ENCODE data around the gene CEP170.

CEP170 gene

GRCh38 chr1:243251539-243251938 lies 3.5 kb downstream of the CEP170 start:
- TF ChIP-seq POLR2AphosphoS5 (IDR thresholded peaks at IDR 0.05; ENCODE audit: low read depth, low read length) = no peak
- no peak for TF ChIP-seq TAF1 (IDR thresholded peaks at IDR 0.05; ENCODE audit: borderline replicate concordance, low read depth, low read length)
- no peak for TF ChIP-seq POLR2A (IDR thresholded peaks at IDR 0.05; ENCODE audit: low read depth, low read length)
- no peak for FAIRE-seq
- no peak for DNase-seq (ENCODE audit: insufficient read length)

DNA sequence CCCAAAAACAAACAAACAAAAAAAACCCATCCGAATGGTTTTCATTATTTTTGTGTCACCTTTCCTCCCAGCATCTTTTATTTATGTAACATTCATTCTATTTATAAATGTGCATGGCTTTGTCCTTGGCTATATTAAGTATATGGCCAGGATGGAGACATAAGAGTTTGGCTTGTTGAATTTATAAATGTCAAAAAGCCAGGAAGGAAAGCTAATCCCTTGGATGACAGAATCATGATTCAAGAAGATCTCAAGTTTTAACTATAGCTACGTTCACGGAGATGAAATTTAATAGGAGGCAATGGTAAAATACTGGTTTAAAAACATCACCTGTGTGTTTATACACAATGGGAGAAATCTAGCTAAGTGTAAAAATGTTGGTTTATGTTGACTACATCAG lies 5.0 kb downstream of the CEP170 start:
- no peak for DNase-seq (ENCODE audit: insufficient read length)
- FAIRE-seq = no peak
- no peak for TF ChIP-seq TAF1 (IDR thresholded peaks at IDR 0.05; ENCODE audit: borderline replicate concordance, low read depth, low read length)

DNA sequence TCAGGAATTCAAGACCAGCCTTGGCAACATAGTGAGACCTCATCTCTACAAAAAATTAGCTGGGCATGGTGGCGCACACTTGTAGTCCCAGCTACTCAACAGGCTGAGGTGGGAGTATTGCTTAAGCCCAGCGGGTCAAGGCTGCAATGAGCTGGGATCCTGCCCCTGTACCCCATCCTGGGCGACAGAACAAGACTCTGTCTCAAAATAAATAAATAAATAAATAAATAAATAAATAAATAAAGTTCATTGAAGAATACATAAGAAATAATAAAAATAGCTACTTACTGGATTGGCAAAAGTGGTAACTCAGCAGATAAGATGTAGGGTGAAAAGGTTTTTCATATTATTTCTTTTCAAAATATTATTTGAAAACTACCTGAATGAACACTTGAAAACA lies 5.9 kb downstream of the CEP170 start:
- TF ChIP-seq TAF1 (IDR thresholded peaks at IDR 0.05; ENCODE audit: borderline replicate concordance, low read depth, low read length) = no peak
- no peak for TF ChIP-seq POLR2A (IDR thresholded peaks at IDR 0.05; ENCODE audit: low read depth, low read length)
- no peak for TF ChIP-seq POLR2AphosphoS5 (IDR thresholded peaks at IDR 0.05; ENCODE audit: low read depth, low read length)
- FAIRE-seq = no peak
- no peak for DNase-seq (ENCODE audit: insufficient read length)

DNA sequence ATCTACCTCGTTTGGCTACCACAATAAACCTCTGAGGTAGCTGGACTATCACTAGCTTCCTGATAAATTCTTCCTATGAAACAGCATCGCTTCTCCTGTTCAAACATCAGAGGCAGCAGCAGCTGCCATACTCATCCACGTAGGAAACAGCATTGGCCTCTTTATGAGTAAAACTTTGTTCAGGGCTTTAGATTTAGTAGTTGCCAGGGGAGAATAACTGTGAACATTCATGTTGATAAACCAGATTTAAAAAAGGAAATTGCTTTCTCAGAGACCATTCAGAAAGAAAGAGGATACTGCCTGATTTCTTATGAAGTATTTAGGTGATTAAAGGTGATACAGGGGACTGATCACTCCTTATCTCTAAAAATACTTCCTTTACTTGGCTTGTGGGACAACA lies 7.2 kb downstream of the CEP170 start:
- TF ChIP-seq POLR2AphosphoS5 (IDR thresholded peaks at IDR 0.05; ENCODE audit: low read depth, low read length) (no peak), POLR2A (IDR thresholded peaks at IDR 0.05; ENCODE audit: low read depth, low read length) (no peak), TAF1 (IDR thresholded peaks at IDR 0.05; ENCODE audit: borderline replicate concordance, low read depth, low read length) (no peak)
- FAIRE-seq = no peak
- DNase-seq (ENCODE audit: insufficient read length) = no peak

GRCh38 chr1:243246916-243247315 lies 8.2 kb downstream of the CEP170 start:
- TF ChIP-seq TAF1 (IDR thresholded peaks at IDR 0.05; ENCODE audit: borderline replicate concordance, low read depth, low read length) (no peak), POLR2A (IDR thresholded peaks at IDR 0.05; ENCODE audit: low read depth, low read length) (no peak), POLR2AphosphoS5 (IDR thresholded peaks at IDR 0.05; ENCODE audit: low read depth, low read length) (no peak)
- DNase-seq (ENCODE audit: insufficient read length) = no peak
- FAIRE-seq = no peak

GRCh38 chr1:243244432-243244841 lies 10.6 kb downstream of the CEP170 start:
- FAIRE-seq (no peak), DNase-seq (ENCODE audit: insufficient read length) (no peak)
- no peak for TF ChIP-seq POLR2AphosphoS5 (IDR thresholded peaks at IDR 0.05; ENCODE audit: low read depth, low read length)
- no peak for TF ChIP-seq POLR2A (IDR thresholded peaks at IDR 0.05; ENCODE audit: low read depth, low read length)
- no peak for TF ChIP-seq TAF1 (IDR thresholded peaks at IDR 0.05; ENCODE audit: borderline replicate concordance, low read depth, low read length)

DNA sequence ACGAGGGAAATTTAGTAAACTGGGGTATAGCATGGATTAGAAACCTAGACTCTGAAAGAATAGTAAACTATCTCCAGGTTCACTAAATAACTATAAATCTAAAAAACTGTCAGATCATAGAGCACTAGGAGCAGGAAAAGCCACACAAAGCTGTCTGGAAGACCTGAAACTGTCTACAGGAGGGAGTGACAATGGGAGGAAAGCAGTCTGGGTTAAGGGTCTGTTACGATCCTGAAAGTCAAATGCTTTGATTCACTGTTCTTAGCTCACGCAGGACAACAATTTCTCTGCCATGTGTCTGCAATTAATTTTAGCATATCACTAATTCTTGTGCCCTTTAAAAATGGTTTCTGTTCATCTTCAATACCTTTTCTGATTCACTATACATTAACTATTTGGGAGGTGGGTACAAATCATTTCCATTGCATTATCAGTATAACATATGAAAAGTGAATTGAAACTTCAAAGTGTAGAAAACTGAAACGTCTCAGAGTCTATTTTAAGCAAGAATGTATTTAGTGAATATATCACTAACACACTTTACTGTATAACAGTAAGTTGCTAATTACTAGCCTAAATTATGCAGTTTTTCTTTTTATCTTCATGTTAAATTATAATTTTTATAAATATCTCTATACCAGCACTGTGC lies 18.4 kb downstream of the CEP170 start:
- DNase-seq (ENCODE audit: insufficient read length) = no peak
- TF ChIP-seq TAF1 (IDR thresholded peaks at IDR 0.05; ENCODE audit: borderline replicate concordance, low read depth, low read length) = no peak
- TF ChIP-seq POLR2A (IDR thresholded peaks at IDR 0.05; ENCODE audit: low read depth, low read length) = no peak
- TF ChIP-seq POLR2AphosphoS5 (IDR thresholded peaks at IDR 0.05; ENCODE audit: low read depth, low read length) = no peak
- no peak for FAIRE-seq

DNA sequence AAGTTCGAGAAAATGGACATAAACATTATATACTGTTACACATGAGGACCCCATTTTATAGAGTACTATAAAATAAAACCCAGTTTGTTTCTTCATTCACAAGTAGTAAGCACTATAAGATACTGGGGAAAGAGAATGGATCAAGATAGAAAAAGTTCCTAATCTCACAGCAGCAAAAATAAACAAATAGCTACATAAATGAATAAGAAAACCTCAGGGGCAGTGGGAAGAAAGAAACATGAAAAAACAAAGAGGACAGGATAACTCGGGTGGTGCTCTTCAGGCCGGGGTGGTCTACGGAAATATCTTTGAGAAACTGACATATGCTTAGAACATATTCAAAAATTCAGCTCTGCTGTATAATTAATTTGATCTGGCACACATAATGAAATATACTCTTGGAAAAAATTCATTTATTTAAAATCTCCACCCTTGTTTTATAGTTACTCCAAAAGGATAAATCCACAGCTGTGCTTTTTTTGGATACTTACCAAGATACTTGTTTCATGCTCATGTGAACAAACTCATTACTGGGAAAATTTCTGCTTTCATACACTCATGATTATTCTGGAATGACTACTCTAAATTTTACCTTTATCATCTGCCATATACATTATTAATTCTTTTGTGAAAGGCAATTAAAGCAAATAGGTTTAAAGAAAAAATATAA lies 20.0 kb downstream of the CEP170 start:
- DNase-seq (ENCODE audit: insufficient read length) = no peak
- no peak for TF ChIP-seq TAF1 (IDR thresholded peaks at IDR 0.05; ENCODE audit: borderline replicate concordance, low read depth, low read length)
- TF ChIP-seq POLR2A (IDR thresholded peaks at IDR 0.05; ENCODE audit: low read depth, low read length) = no peak
- no peak for TF ChIP-seq POLR2AphosphoS5 (IDR thresholded peaks at IDR 0.05; ENCODE audit: low read depth, low read length)
- no peak for FAIRE-seq

GRCh38 chr1:243233908-243234307 lies 21.2 kb downstream of the CEP170 start:
- FAIRE-seq (no peak), DNase-seq (ENCODE audit: insufficient read length) (no peak)
- no peak for TF ChIP-seq POLR2A (IDR thresholded peaks at IDR 0.05; ENCODE audit: low read depth, low read length)
- no peak for TF ChIP-seq POLR2AphosphoS5 (IDR thresholded peaks at IDR 0.05; ENCODE audit: low read depth, low read length)
- no peak for TF ChIP-seq TAF1 (IDR thresholded peaks at IDR 0.05; ENCODE audit: borderline replicate concordance, low read depth, low read length)

DNA sequence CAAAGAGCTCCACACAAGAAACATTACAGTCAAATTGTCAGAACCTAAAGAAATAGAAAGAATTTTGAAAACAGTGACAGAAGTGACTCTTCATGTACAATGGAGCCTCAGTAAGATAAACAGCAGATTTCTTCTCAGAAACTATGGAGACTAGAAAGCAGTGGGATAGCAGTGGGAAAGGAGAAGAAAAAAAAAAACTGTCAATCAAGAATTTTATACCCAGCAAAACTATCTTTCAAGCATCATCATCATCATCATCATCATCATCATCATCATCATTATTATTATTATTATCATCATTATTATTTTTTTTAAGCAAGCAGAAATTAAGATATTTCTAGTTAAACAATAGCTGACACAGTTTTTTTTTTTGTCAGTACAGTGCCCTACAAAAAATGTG lies 24.2 kb downstream of the CEP170 start:
- FAIRE-seq = no peak

GRCh38 chr1:243229526-243229925 lies 25.6 kb downstream of the CEP170 start:
- TF ChIP-seq TAF1 (IDR thresholded peaks at IDR 0.05; ENCODE audit: borderline replicate concordance, low read depth, low read length) (no peak), POLR2A (IDR thresholded peaks at IDR 0.05; ENCODE audit: low read depth, low read length) (no peak), POLR2AphosphoS5 (IDR thresholded peaks at IDR 0.05; ENCODE audit: low read depth, low read length) (no peak)
- FAIRE-seq (no peak), DNase-seq (ENCODE audit: insufficient read length) (no peak)

More for the DNA sequence above, 24.2 kb downstream of the CEP170 start:
- TF ChIP-seq POLR2AphosphoS5 (IDR thresholded peaks at IDR 0.05; ENCODE audit: low read depth, low read length) (no peak), TAF1 (IDR thresholded peaks at IDR 0.05; ENCODE audit: borderline replicate concordance, low read depth, low read length) (no peak)
- DNase-seq (ENCODE audit: insufficient read length) = no peak

GRCh38 chr1:243227622-243228021 lies 27.5 kb downstream of the CEP170 start:
- DNase-seq (ENCODE audit: insufficient read length) (no peak), FAIRE-seq (no peak)
- TF ChIP-seq POLR2AphosphoS5 (IDR thresholded peaks at IDR 0.05; ENCODE audit: low read depth, low read length) (no peak), TAF1 (IDR thresholded peaks at IDR 0.05; ENCODE audit: borderline replicate concordance, low read depth, low read length) (no peak), POLR2A (IDR thresholded peaks at IDR 0.05; ENCODE audit: low read depth, low read length) (no peak)
